K562 (cell line): ENCODE data around the gene EGF. TPM values are rescaled to one million over a fixed set of nuclear protein-coding genes. Genes with fewer than 3 reads are reported as not detected.

Source experiments
- ATAC-seq: fragments of 200-7000 bp; cut with Tn5 transposase; 3 replicates; pipeline ENCODE4 v1.9.1; 2020; ENCODE audit warnings: moderate library complexity
- BruUV-seq: library from RNA; stranded (reverse); fragments of 400-500 nt; replicated peaks from 2 replicates; lab custom pipeline; 2021; lab: Mats Ljungman, UMichigan
- CTCF ChIA-PET: fragments of 300-600 bp; formaldehyde crosslinking; extraction: SDS; loops from one replicate; lab custom pipeline; 2021; ENCODE audit warnings: low intra/inter-chr PET ratio; lab: Yijun Ruan, JAX
- POLR2A ChIA-PET: fragments of 300-600, 350-650 bp; sonication (Branson Sonifier 250); formaldehyde crosslinking; extraction: SDS; loops from one replicate; lab custom pipeline; 2021; ENCODE audit warnings: antibody characterized with exemption, inconsistent platforms; lab: Yijun Ruan, JAX
- DNase-seq, 4 experiments: peaks; one replicate each; pipeline versions ENCODE4 v3.0.0 to v3.0.0-alpha.2; 2011 to 2018; ENCODE audit warnings: low spot score in 3 of 4, mixed read lengths in 3 of 4; ENCODE audit errors: extremely low read depth in 1 of 4
- FAIRE-seq: peaks from 2 replicates; lab custom pipeline; 2011; peaks lifted over from hg19 to GRCh38; lab: Jason Lieb, UNC
- H2AFZ ChIP-seq: 2 replicates; pipeline ENCODE4 v1.6.0; 2011; ENCODE audit warnings: low read depth, low read length, control low read depth, inconsistent platforms
- H3K27ac ChIP-seq: fragments of 200-600 bp; 3 replicates; pipeline ENCODE4 v1.8.0; 2011; ENCODE audit warnings: low read depth, mild to moderate bottlenecking, control low read depth, inconsistent platforms, low read length, moderate library complexity, mixed read lengths; ENCODE audit errors: extremely low read depth
- H3K27me3 ChIP-seq, 2 experiments: fragments of 300-600 bp in 1 of 2; 2 replicates in 1 of 2; 3 replicates in 1 of 2; pipeline versions ENCODE4 v1.6.0 to v1.8.0; 2011; ENCODE audit warnings: inconsistent platforms in 2 of 2, low read length in 2 of 2, mild to moderate bottlenecking in 1 of 2, mixed read lengths in 1 of 2, moderate library complexity in 1 of 2; ENCODE audit not compliant: control insufficient read depth in 2 of 2, insufficient read depth in 2 of 2
- H3K36me3 ChIP-seq: fragments of 300-600 bp; 3 replicates; pipeline ENCODE4 v1.8.0; 2011; ENCODE audit warnings: mild to moderate bottlenecking, low read length, inconsistent platforms; ENCODE audit not compliant: control insufficient read depth, insufficient read depth
- H3K4me1 ChIP-seq, 2 experiments: fragments of 200-600 bp in 1 of 2; replicated peaks in 1 of 2; 2 replicates in 1 of 2; 3 replicates in 1 of 2; pipeline versions ENCODE4 v1.5.1 to v1.8.0; 2011; ENCODE audit warnings: inconsistent platforms in 2 of 2, low read length in 2 of 2, mild to moderate bottlenecking in 1 of 2, mixed read lengths in 1 of 2, moderate library complexity in 1 of 2; ENCODE audit not compliant: control insufficient read depth in 2 of 2, insufficient read depth in 2 of 2
- H3K4me2 ChIP-seq: 2 replicates; pipeline ENCODE4 v1.6.1; 2011; ENCODE audit warnings: low read length, control low read depth, inconsistent platforms, mixed read lengths; ENCODE audit not compliant: insufficient read depth
- H3K4me3 ChIP-seq: fragments of 200-600 bp; sonication (generic), shearing (Covaris generic); 2 replicates; pipeline ENCODE4 v1.5.1; 2016; ENCODE audit warnings: control low read depth, inconsistent platforms
- H3K79me2 ChIP-seq: fragments of 200-600 bp; 3 replicates; pipeline ENCODE4 v1.8.0; 2011; ENCODE audit warnings: low read length, inconsistent platforms; ENCODE audit not compliant: control insufficient read depth, insufficient read depth
- H3K9ac ChIP-seq, 2 experiments: 2 replicates each; pipeline versions ENCODE4 v1.6.0 to v1.6.1; 2011; ENCODE audit warnings: low read depth in 2 of 2, low read length in 2 of 2, control low read depth in 1 of 2, inconsistent platforms in 1 of 2, mild to moderate bottlenecking in 1 of 2, mixed read lengths in 1 of 2; ENCODE audit not compliant: insufficient read depth in 1 of 2
- H3K9me1 ChIP-seq: one replicate; pipeline ENCODE4 v1.6.0; 2011; ENCODE audit warnings: inconsistent platforms, mild to moderate bottlenecking, low read length, moderate library complexity; ENCODE audit not compliant: control insufficient read depth, insufficient read depth
- H3K9me3 ChIP-seq: replicated peaks from 2 replicates; pipeline ENCODE4 v1.5.1; 2011; ENCODE audit warnings: low read depth, low read length, inconsistent platforms; ENCODE audit not compliant: control insufficient read depth, insufficient read depth
- H4K20me1 ChIP-seq: replicated peaks from 2 replicates; pipeline ENCODE4 v1.6.1; 2011; ENCODE audit warnings: low read length, inconsistent platforms, mixed read lengths; ENCODE audit not compliant: control insufficient read depth, insufficient read depth
- ARNT ChIP-seq, 2 experiments: fragments of 450-650 bp; IDR thresholded peaks; 2 replicates each; pipeline ENCODE4 v1.6.1; 2016; ENCODE audit warnings: mild to moderate bottlenecking in 1 of 2
- BDP1 ChIP-seq: IDR thresholded peaks from 3 replicates; pipeline ENCODE4 v1.6.1; 2011; ENCODE audit not compliant: insufficient read length, insufficient read depth
- CBFA2T2 ChIP-seq: fragments of 450-650 bp; conservative IDR thresholded peaks from 2 replicates; pipeline ENCODE4 v1.6.1; 2017; ENCODE audit warnings: mild to moderate bottlenecking
- EZH2 ChIP-seq: IDR thresholded peaks from 2 replicates; pipeline ENCODE4 v1.6.1; 2012; ENCODE audit warnings: low read depth, mild to moderate bottlenecking, inconsistent platforms, low read length, borderline replicate concordance
- RBFOX2 ChIP-seq: fragments of 200-400 bp; formaldehyde crosslinking; IDR thresholded peaks from 2 replicates; pipeline ENCODE4 v1.6.1; 2017; ENCODE audit warnings: low read depth, mild to moderate bottlenecking, low read length, moderate library complexity
- SMAD1 ChIP-seq: fragments of 150-350 bp; IDR thresholded peaks from 2 replicates; pipeline ENCODE4 v1.6.1; 2014; ENCODE audit warnings: low read length, low read depth; ENCODE audit not compliant: partially characterized antibody
- SOX6 ChIP-seq: fragments of 450-650 bp; IDR thresholded peaks from 2 replicates; pipeline ENCODE4 v1.6.1; 2014; ENCODE audit warnings: mild to moderate bottlenecking
- ZBTB7A ChIP-seq: IDR thresholded peaks from 2 replicates; pipeline ENCODE4 v1.6.1; 2011; ENCODE audit warnings: low read depth, mild to moderate bottlenecking, low read length, moderate library complexity, borderline replicate concordance; ENCODE audit not compliant: control insufficient read depth
- ZNF143 ChIP-seq: sonication (generic); formaldehyde crosslinking; IDR thresholded peaks from 2 replicates; pipeline ENCODE4 v1.9.0; 2022; ENCODE audit warnings: mild to moderate bottlenecking, missing genetic modification reagents
- ZNF217 ChIP-seq: sonication (generic); formaldehyde crosslinking; IDR thresholded peaks from 2 replicates; pipeline ENCODE4 v1.8.0; 2022; ENCODE audit warnings: mild to moderate bottlenecking, missing genetic modification reagents
- WGBS: fragments of 100-300 bp; shearing (Covaris generic); methylation state at CpG from one replicate; pipeline ENCODE4 v1.1.6; 2016; ENCODE audit warnings: low coverage, mixed read lengths; ENCODE audit not compliant: insufficient coverage; ENCODE audit errors: missing lambda C conversion rate; 5-methylcytosine and 5-hydroxymethylcytosine counted together
- in situ Hi-C: fragments of 300-500 bp; cut with MboI; formaldehyde crosslinking; loops from 4 replicates; pipeline ENCODE4 v1.15.0; 2018; ENCODE audit warnings: inconsistent platforms, mixed read lengths
- intact Hi-C: fragments of 100-400 bp; cut with micrococcal nuclease; formaldehyde crosslinking; loops from 2 replicates; pipeline ENCODE4 v1.14.2; 2022
- polyA plus RNA-seq, 8 experiments: library from polyadenylated mRNA; depleted of rRNA in 4 of 8; stranded (reverse) in 5 of 8; unstranded in 3 of 8; fragments of >200 nt; fragmentation: Nextera tagmentation in 2 of 8; fragmentation: Illumina TruSeq in 1 of 8; extraction: Ambion mirVana in 2 of 8; extraction: Trizol in 1 of 8; gene quantifications; 2 replicates each; pipeline versions ENCODE4 v1.2.1 to v1.2.3, GENCODE V29; 2011 to 2014; ENCODE audit warnings: inconsistent platforms in 1 of 8, missing spikeins in 1 of 8
- total RNA-seq, 7 experiments: library from RNA; depleted of rRNA in 6 of 7; stranded (reverse); fragments of >200 nt in 6 of 7; fragmentation: Illumina TruSeq in 2 of 7; extraction: Trizol in 2 of 7; gene quantifications; 2 replicates each; pipeline versions ENCODE4 v1.2.1 to v1.2.3, GENCODE V29; 2011 to 2021; ENCODE audit warnings: low replicate concordance in 1 of 7
- TF ChIP-seq, protein P1 (sequence below): sonication (generic); formaldehyde crosslinking; IDR thresholded peaks from 2 replicates; pipeline ENCODE4 v1.8.0; 2023; ENCODE audit warnings: mild to moderate bottlenecking, missing genetic modification reagents
- TF ChIP-seq, protein P2 (sequence below): sonication (generic); formaldehyde crosslinking; IDR thresholded peaks from 2 replicates; pipeline ENCODE4 v1.8.1; 2022; ENCODE audit warnings: missing genetic modification reagents
- TF ChIP-seq, protein P3 (sequence below): fragments of 250-450 bp; sonication (Bioruptor Pico); IDR thresholded peaks from 2 replicates; pipeline ENCODE4 v1.4.0; 2020; ENCODE audit warnings: mild to moderate bottlenecking, moderate library complexity, borderline replicate concordance

The EGF gene
- total and polyA plus RNA-seq, 9 of the 15 experiments (the other 6 are each of a cell fraction or from before 2014, with no cell fraction given): 0.32 to 3.1 (median 1.3) TPM

DNA sequence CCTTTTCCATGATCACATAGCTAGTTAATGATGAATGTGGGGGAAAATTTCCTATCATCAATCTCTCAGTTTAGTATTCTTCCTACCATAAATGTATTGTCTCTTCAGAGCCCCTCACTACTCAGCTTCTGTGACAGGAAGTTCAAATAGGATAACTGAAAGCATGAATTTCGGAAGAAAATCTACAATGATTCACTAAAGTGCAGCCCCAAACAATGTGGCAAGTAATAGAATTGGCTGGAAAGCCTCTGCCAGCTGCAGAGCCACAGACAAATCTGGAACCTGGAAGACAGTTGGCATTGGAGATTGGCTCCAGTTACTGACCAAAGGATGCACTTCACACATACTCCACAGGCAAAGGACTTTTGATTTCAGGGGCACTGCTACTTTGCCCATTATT is 35.2 kb downstream of the EGF start:
- ChIA-PET CTCF (no interaction called here), POLR2A (no interaction called here)
- Histone ChIP-seq H3K27ac (no peak overlapping the region), H3K79me2 (no peaks in the 10 kb centered on the region), H3K9me1 (no peaks in the 10 kb centered on the region), H4K20me1 (no peaks in the 10 kb centered on the region), H3K4me2 (no peak overlapping the region), H3K36me3 (no peaks in the 10 kb centered on the region), H2AFZ (no peak overlapping the region), H3K4me1 (peaks cover 0 to 7% of the 10 kb centered on the region in 2 experiments; a peak in 3 of 5 replicates), H3K9ac (no peak overlapping the region), H3K4me3 (no peak overlapping the region), H3K9me3 (no peaks in the 10 kb centered on the region), H3K27me3 (no peaks in the 10 kb centered on the region)
- WGBS: 0% methylated on average over 1 of the region's 1 CpG
- FAIRE-seq (no peak), ATAC-seq (no peak), DNase-seq (no peak)
- in situ Hi-C loops (no loop called here), intact Hi-C loops (no loop called here)
- TF ChIP-seq ARNT (IDR thresholded peaks at IDR 0.05) (no peak), ZNF217 (no peak), EZH2 (no peak), CBFA2T2 (no peak), BDP1 (no peak), RBFOX2 (no peak), ZBTB7A (no peak), SOX6 (no peak), ZNF143 (no peak), SMAD1 (no peak)
- TF ChIP-seq, protein P1, sequence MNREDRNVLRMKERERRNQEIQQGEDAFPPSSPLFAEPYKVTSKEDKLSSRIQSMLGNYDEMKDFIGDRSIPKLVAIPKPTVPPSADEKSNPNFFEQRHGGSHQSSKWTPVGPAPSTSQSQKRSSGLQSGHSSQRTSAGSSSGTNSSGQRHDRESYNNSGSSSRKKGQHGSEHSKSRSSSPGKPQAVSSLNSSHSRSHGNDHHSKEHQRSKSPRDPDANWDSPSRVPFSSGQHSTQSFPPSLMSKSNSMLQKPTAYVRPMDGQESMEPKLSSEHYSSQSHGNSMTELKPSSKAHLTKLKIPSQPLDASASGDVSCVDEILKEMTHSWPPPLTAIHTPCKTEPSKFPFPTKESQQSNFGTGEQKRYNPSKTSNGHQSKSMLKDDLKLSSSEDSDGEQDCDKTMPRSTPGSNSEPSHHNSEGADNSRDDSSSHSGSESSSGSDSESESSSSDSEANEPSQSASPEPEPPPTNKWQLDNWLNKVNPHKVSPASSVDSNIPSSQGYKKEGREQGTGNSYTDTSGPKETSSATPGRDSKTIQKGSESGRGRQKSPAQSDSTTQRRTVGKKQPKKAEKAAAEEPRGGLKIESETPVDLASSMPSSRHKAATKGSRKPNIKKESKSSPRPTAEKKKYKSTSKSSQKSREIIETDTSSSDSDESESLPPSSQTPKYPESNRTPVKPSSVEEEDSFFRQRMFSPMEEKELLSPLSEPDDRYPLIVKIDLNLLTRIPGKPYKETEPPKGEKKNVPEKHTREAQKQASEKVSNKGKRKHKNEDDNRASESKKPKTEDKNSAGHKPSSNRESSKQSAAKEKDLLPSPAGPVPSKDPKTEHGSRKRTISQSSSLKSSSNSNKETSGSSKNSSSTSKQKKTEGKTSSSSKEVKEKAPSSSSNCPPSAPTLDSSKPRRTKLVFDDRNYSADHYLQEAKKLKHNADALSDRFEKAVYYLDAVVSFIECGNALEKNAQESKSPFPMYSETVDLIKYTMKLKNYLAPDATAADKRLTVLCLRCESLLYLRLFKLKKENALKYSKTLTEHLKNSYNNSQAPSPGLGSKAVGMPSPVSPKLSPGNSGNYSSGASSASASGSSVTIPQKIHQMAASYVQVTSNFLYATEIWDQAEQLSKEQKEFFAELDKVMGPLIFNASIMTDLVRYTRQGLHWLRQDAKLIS (CRISPR knock-in tag): no peak
- TF ChIP-seq, protein P2, sequence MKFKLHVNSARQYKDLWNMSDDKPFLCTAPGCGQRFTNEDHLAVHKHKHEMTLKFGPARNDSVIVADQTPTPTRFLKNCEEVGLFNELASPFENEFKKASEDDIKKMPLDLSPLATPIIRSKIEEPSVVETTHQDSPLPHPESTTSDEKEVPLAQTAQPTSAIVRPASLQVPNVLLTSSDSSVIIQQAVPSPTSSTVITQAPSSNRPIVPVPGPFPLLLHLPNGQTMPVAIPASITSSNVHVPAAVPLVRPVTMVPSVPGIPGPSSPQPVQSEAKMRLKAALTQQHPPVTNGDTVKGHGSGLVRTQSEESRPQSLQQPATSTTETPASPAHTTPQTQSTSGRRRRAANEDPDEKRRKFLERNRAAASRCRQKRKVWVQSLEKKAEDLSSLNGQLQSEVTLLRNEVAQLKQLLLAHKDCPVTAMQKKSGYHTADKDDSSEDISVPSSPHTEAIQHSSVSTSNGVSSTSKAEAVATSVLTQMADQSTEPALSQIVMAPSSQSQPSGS: no peak
- TF ChIP-seq, protein P3, sequence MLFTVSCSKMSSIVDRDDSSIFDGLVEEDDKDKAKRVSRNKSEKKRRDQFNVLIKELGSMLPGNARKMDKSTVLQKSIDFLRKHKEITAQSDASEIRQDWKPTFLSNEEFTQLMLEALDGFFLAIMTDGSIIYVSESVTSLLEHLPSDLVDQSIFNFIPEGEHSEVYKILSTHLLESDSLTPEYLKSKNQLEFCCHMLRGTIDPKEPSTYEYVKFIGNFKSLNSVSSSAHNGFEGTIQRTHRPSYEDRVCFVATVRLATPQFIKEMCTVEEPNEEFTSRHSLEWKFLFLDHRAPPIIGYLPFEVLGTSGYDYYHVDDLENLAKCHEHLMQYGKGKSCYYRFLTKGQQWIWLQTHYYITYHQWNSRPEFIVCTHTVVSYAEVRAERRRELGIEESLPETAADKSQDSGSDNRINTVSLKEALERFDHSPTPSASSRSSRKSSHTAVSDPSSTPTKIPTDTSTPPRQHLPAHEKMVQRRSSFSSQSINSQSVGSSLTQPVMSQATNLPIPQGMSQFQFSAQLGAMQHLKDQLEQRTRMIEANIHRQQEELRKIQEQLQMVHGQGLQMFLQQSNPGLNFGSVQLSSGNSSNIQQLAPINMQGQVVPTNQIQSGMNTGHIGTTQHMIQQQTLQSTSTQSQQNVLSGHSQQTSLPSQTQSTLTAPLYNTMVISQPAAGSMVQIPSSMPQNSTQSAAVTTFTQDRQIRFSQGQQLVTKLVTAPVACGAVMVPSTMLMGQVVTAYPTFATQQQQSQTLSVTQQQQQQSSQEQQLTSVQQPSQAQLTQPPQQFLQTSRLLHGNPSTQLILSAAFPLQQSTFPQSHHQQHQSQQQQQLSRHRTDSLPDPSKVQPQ: no peak
- no TSS peak for BruUV-seq
